Peyer's patch (tissue), 4 donors: ENCODE data around the gene SH3RF1. TPM values are rescaled to one million over a fixed set of nuclear protein-coding genes. Genes with fewer than 3 reads are reported as not detected.
A peak's percentile ranks its signal among the peaks of the same experiment; 100 is the strongest.

ENCODE experiments used
- DNase-seq, 3 donors: peaks; one replicate each; pipeline ENCODE4 v3.0.0-alpha.2; 2017 to 2019
- H3K27ac ChIP-seq, 4 donors: fragments of 200-600 bp; sonication (generic); one replicate each; pipeline ENCODE4 v1.5.1; 2016 to 2019
- H3K27me3 ChIP-seq, 2 donors: fragments of 200-600 bp; sonication (generic); one replicate each; pipeline ENCODE4 v1.5.1; 2019
- H3K36me3 ChIP-seq, 3 donors: fragments of 200-600 bp; sonication (generic); one replicate each; pipeline ENCODE4 v1.5.1; 2016 to 2019
- H3K4me1 ChIP-seq, 4 donors: fragments of 200-600 bp; sonication (generic); one replicate each; pipeline ENCODE4 v1.5.1; 2016 to 2019
- H3K4me3 ChIP-seq, 4 donors: fragments of 200-600 bp; sonication (generic); 1 replicate in 3 of 4; 2 replicates in 1 of 4; pipeline ENCODE4 v1.5.1; 2016 to 2019; ENCODE audit warnings: mild to moderate bottlenecking in 1 of 4
- H3K9me3 ChIP-seq, 4 donors: fragments of 200-600 bp; sonication (generic); one replicate each; pipeline ENCODE4 v1.5.1; 2016 to 2019; ENCODE audit warnings: mild to moderate bottlenecking in 1 of 4
- POLR2A ChIP-seq, 2 donors: fragments of 450-650 bp; IDR thresholded peaks; one replicate each; pipeline ENCODE4 v1.5.1; 2017; ENCODE audit warnings: antibody characterized with exemption in 2 of 2, mild to moderate bottlenecking in 2 of 2, moderate library complexity in 2 of 2
- total RNA-seq, 4 donors: library from RNA; depleted of rRNA; stranded (reverse); fragments of >200 nt; gene quantifications; one replicate each; pipeline ENCODE4 v1.1.0, GENCODE V29; 2016
- TF ChIP-seq, protein P1 (sequence below), 6 experiments: fragments of 450-650 bp in 4 of 6; fragments of 200-600 bp in 2 of 6; sonication (generic) in 1 of 6; IDR thresholded peaks; one replicate each; pipeline ENCODE4 v1.5.1; 2017 to 2019; ENCODE audit warnings: antibody characterized with exemption in 6 of 6, mild to moderate bottlenecking in 3 of 6, moderate library complexity in 1 of 6

SH3RF1 gene
- total RNA-seq, 4 donors from 2014 or later = 23.1 to 55.0 (median 48.1) TPM

DNA sequence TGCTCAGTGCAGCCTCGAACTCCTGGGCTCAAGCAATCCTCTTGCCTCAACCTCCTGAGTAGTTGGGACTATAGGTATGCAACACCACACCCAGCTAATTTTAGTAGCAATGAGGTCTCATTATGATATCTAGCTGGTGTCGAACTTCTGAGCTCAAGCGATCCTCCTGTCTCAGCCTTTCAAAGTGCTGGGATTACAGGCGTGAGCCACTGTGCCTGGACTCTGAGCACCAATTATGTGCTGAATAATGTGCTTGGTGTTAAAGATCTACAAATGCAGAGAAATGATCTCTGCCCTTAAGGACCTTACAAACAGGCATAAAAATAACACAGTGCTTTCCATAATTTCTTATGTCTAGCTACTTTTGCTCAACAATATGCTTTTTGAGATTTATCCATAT lies 131.7 kb downstream of the SH3RF1 start:
- peak overlapping the region in 1 of 4 donors; percentile 30 for H3K27ac ChIP-seq
- H3K36me3 ChIP-seq = peaks cover 0 to 22% (median 0%) of the 10 kb centered on the region in 3 donors
- TF ChIP-seq, protein P1, sequence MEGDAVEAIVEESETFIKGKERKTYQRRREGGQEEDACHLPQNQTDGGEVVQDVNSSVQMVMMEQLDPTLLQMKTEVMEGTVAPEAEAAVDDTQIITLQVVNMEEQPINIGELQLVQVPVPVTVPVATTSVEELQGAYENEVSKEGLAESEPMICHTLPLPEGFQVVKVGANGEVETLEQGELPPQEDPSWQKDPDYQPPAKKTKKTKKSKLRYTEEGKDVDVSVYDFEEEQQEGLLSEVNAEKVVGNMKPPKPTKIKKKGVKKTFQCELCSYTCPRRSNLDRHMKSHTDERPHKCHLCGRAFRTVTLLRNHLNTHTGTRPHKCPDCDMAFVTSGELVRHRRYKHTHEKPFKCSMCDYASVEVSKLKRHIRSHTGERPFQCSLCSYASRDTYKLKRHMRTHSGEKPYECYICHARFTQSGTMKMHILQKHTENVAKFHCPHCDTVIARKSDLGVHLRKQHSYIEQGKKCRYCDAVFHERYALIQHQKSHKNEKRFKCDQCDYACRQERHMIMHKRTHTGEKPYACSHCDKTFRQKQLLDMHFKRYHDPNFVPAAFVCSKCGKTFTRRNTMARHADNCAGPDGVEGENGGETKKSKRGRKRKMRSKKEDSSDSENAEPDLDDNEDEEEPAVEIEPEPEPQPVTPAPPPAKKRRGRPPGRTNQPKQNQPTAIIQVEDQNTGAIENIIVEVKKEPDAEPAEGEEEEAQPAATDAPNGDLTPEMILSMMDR (IDR thresholded peaks at IDR 0.05) = no peak
- TF ChIP-seq POLR2A (IDR thresholded peaks at IDR 0.05) = no peak
- H3K27me3 ChIP-seq = no peaks in the 10 kb centered on the region
- H3K4me1 ChIP-seq = no peaks in the 10 kb centered on the region
- no peak overlapping the region for H3K4me3 ChIP-seq
- DNase-seq = peak in 1 of 3 donors; percentile 56
- H3K9me3 ChIP-seq = no peaks in the 10 kb centered on the region

DNA sequence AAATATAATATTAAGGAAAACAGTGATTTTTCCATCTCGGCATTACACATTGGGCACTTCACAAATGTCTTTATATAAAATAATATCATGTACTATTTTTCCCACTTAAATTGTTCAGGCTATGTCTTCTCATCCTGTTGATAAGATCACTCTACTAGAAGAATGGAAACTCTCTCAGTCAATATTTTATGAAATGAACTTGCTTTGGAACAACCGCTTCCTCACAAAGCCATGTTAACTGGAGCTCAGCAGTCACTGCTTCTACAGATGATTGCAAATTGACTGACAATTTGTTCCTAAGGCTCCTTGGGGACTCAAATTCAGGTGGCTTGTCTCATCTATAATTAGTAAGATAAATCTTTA lies 133.2 kb downstream of the SH3RF1 start:
- Histone ChIP-seq H3K36me3 (peaks cover 0 to 33% (median 0%) of the 10 kb centered on the region in 3 donors), H3K4me3 (no peak overlapping the region), H3K4me1 (no peaks in the 10 kb centered on the region), H3K9me3 (no peaks in the 10 kb centered on the region), H3K27ac (no peak overlapping the region), H3K27me3 (no peaks in the 10 kb centered on the region)
- TF ChIP-seq, protein P1 (IDR thresholded peaks at IDR 0.05) = no peak
- no peak for TF ChIP-seq POLR2A (IDR thresholded peaks at IDR 0.05)
- no peak for DNase-seq

DNA sequence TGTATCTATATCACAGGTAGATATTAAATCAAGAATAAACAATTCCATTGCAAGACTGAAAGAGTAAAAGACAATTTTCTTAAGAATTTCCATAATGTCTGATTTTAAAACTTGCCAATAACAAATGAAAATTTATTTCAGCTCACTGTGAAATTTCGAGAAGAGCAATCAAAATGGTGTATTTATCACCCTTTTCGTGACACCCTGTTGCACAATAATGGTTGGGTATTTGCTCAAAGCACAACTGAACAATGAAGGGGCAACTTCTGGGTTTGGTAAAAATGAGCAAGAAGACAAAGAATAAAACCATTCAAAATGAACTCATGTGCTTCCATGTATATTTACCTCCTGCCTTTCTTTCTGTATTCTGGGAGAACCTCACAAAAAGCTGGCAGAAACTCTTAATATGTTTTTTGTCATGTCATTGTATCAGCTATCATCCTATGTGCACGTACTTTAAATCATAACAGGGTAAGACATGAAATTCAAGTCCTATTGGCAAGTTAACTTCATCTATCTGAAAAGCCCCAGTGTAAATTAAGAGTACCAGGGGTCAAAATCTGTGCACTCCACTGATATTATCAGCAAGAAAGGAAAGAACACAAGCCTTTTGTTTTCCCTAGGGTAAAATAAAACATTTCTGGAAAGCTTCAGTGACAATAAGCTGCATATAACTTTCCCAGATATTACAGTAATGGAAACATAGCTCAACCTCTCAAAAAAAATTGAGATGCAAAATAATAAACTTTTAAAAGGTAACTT lies 133.8 kb downstream of the SH3RF1 start:
- H3K9me3 ChIP-seq = no peaks in the 10 kb centered on the region
- TF ChIP-seq, protein P1 (IDR thresholded peaks at IDR 0.05) = no peak
- no peak for TF ChIP-seq POLR2A (IDR thresholded peaks at IDR 0.05)
- no peaks in the 10 kb centered on the region for H3K4me1 ChIP-seq
- DNase-seq = no peak
- H3K27me3 ChIP-seq = no peaks in the 10 kb centered on the region
- H3K36me3 ChIP-seq = peaks cover 0 to 38% (median 0%) of the 10 kb centered on the region in 3 donors
- no peak overlapping the region for H3K4me3 ChIP-seq
- no peak overlapping the region for H3K27ac ChIP-seq

DNA sequence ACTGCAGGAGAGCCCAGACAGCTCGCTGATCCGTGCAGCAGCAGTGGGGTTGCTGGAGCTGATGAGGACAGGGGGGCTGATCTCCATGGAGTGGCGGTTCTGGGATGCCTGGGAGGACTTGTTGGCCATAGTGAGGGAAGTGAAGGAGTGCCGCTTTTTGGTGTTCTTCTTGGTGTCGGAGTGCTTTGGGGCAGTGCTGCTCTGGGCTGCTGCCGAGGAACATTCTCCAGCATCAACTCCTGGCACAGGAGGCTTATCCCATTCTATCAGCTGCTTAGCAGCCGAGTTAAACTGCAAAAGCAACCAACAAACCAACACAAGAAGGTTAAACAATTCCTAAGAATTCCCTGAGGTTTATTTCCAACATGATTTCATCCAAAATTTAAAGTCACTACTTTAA lies 134.4 kb downstream of the SH3RF1 start:
- H3K4me1 ChIP-seq = no peaks in the 10 kb centered on the region
- peaks cover 0 to 42% (median 0%) of the 10 kb centered on the region in 3 donors for H3K36me3 ChIP-seq
- no peak for TF ChIP-seq POLR2A (IDR thresholded peaks at IDR 0.05)
- TF ChIP-seq, protein P1 (IDR thresholded peaks at IDR 0.05) = no peak
- no peaks in the 10 kb centered on the region for H3K9me3 ChIP-seq
- no peak for DNase-seq
- no peaks in the 10 kb centered on the region for H3K27me3 ChIP-seq
- no peak overlapping the region for H3K27ac ChIP-seq
- no peak overlapping the region for H3K4me3 ChIP-seq

- Histone ChIP-seq H3K27me3 (no peaks in the 10 kb centered on the region), H3K4me3 (no peak overlapping the region), H3K36me3 (peaks cover 0 to 45% (median 0%) of the 10 kb centered on the region in 3 donors), H3K9me3 (no peaks in the 10 kb centered on the region), H3K4me1 (no peaks in the 10 kb centered on the region), H3K27ac (no peak overlapping the region)
- no peak for DNase-seq
- no peak for TF ChIP-seq POLR2A (IDR thresholded peaks at IDR 0.05)
- TF ChIP-seq, protein P1 (IDR thresholded peaks at IDR 0.05) = no peak
Measured at GRCh38 chr4:169135776-169136175, 135.0 kb downstream of the SH3RF1 start.
